HL-60 (cell line): ENCODE measurements around the gene KIRREL1.

Experiments
- DNase-seq, 2 experiments: peaks; one replicate each; pipeline ENCODE4 v3.0.0-alpha.2; 2010 to 2020; ENCODE audit warnings: low read depth in 1 of 2, low spot score in 1 of 2
- H3K27ac ChIP-seq: fragments of 250-450 bp; sonication (Bioruptor Pico); replicated peaks from 2 replicates; pipeline ENCODE4 v1.5.1; 2020; ENCODE audit warnings: mild to moderate bottlenecking, moderate library complexity
- H3K27me3 ChIP-seq: fragments of 250-450 bp; sonication (Bioruptor Pico); 2 replicates; pipeline ENCODE4 v1.5.1; 2021; ENCODE audit warnings: mild to moderate bottlenecking, moderate library complexity; ENCODE audit not compliant: insufficient read depth, poor library complexity, severe bottlenecking
- H3K4me3 ChIP-seq: replicated peaks from 2 replicates; pipeline ENCODE4 v1.5.1; 2011; ENCODE audit warnings: mild to moderate bottlenecking, control low read depth, low read length; ENCODE audit not compliant: insufficient read depth
- GABPA ChIP-seq: IDR thresholded peaks from 2 replicates; pipeline ENCODE4 v1.6.1; 2012; ENCODE audit warnings: low read depth
- POLR2AphosphoS5 ChIP-seq: IDR thresholded peaks from 2 replicates; pipeline ENCODE4 v1.6.1; 2012; ENCODE audit warnings: low read depth
- SPI1 ChIP-seq: IDR thresholded peaks from 2 replicates; pipeline ENCODE4 v1.6.1; 2012; ENCODE audit warnings: low read depth, mild to moderate bottlenecking, borderline replicate concordance
- TF ChIP-seq, protein P1 (sequence below): IDR thresholded peaks from one replicate; pipeline ENCODE4 v1.5.1; 2011; ENCODE audit warnings: low read length, control low read depth, inconsistent platforms; ENCODE audit not compliant: insufficient read depth
- TF ChIP-seq, protein P2 (sequence below): IDR thresholded peaks from 2 replicates; pipeline ENCODE4 v1.6.1; 2012; ENCODE audit warnings: low read depth; ENCODE audit not compliant: insufficient replicate concordance

KIRREL1 gene

DNA sequence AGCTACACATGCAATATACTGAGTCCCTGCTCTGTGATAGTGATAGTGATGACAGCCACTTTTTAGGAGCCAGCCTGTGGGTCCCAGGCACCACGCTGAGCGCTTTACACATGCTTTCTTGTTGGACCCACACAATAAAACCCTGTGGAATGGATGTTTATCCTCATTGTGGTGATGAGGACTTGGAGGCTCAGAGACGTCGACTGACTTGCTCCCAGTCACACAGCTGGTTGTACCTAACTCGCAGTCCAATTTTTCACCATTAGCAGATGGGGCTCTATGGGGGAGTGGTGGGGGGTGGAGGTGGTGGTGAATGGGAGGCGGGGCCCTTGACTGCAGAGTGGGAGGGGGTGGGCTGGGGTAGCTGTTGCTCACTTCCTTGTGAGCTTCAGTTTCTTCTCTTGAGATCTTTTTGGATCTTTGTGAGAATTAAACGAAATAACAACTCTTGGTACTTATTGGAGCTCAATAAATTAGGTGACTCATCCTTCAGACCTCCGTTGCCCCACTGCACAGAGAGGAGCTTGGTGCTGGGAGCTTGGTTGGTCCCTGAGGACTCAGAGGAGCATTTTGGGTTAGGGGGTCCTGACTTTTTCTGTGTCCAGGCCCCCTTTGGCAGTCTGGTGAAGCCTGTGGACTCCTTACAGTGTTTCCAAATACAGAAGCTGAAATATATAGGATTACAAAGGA is 125.4 kb downstream of the KIRREL1 start:
- Histone ChIP-seq H3K27me3 (peaks cover 23% of the 10 kb centered on the region), H3K4me3 (no peak overlapping the region), H3K27ac (no peak overlapping the region)
- DNase-seq: no peak
- TF ChIP-seq SPI1: no peak
- no peak for TF ChIP-seq GABPA
- TF ChIP-seq, protein P1, sequence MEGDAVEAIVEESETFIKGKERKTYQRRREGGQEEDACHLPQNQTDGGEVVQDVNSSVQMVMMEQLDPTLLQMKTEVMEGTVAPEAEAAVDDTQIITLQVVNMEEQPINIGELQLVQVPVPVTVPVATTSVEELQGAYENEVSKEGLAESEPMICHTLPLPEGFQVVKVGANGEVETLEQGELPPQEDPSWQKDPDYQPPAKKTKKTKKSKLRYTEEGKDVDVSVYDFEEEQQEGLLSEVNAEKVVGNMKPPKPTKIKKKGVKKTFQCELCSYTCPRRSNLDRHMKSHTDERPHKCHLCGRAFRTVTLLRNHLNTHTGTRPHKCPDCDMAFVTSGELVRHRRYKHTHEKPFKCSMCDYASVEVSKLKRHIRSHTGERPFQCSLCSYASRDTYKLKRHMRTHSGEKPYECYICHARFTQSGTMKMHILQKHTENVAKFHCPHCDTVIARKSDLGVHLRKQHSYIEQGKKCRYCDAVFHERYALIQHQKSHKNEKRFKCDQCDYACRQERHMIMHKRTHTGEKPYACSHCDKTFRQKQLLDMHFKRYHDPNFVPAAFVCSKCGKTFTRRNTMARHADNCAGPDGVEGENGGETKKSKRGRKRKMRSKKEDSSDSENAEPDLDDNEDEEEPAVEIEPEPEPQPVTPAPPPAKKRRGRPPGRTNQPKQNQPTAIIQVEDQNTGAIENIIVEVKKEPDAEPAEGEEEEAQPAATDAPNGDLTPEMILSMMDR: no peak
- TF ChIP-seq, protein P2, sequence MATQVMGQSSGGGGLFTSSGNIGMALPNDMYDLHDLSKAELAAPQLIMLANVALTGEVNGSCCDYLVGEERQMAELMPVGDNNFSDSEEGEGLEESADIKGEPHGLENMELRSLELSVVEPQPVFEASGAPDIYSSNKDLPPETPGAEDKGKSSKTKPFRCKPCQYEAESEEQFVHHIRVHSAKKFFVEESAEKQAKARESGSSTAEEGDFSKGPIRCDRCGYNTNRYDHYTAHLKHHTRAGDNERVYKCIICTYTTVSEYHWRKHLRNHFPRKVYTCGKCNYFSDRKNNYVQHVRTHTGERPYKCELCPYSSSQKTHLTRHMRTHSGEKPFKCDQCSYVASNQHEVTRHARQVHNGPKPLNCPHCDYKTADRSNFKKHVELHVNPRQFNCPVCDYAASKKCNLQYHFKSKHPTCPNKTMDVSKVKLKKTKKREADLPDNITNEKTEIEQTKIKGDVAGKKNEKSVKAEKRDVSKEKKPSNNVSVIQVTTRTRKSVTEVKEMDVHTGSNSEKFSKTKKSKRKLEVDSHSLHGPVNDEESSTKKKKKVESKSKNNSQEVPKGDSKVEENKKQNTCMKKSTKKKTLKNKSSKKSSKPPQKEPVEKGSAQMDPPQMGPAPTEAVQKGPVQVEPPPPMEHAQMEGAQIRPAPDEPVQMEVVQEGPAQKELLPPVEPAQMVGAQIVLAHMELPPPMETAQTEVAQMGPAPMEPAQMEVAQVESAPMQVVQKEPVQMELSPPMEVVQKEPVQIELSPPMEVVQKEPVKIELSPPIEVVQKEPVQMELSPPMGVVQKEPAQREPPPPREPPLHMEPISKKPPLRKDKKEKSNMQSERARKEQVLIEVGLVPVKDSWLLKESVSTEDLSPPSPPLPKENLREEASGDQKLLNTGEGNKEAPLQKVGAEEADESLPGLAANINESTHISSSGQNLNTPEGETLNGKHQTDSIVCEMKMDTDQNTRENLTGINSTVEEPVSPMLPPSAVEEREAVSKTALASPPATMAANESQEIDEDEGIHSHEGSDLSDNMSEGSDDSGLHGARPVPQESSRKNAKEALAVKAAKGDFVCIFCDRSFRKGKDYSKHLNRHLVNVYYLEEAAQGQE: no peak
- no peak for TF ChIP-seq POLR2AphosphoS5

DNA sequence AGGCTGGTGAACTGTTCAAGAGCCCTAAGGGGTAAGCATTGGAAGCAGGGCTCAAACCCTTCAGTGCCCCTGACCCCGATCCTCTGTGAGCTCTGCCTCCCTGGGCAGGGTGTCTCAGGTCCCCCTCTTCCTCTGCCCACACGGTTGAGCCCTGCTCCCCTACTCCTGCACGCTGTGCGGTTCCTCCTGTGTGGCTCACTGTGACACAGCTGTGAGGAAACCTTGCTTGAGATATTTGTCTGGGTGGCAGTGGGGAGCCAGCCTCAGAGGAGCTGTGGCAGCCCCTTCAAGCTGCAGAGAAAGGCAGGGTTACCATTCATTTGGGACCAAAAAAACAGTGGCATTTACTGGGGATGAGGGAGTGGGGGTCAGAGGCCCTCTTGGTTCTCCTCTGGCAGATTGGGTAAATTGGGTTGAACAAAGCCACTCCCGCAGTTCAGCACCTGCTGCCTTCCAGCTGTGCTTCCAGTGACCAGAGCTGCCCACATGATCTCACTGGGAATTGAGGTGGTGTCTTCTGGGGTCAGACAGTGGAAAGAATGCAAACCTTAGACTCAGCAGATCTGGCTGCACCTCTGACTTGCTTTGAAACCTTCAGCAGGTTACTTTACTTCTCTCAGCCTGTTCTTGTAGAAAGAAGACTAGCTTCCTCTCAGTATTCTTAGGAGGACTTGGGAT is 126.7 kb downstream of the KIRREL1 start:
- peaks cover 17% of the 10 kb centered on the region for H3K27me3 ChIP-seq
- TF ChIP-seq, protein P2: no peak
- TF ChIP-seq GABPA (no peak), SPI1 (no peak), POLR2AphosphoS5 (no peak)
- TF ChIP-seq, protein P1: no peak
- no peak overlapping the region for H3K27ac ChIP-seq
- no peak overlapping the region for H3K4me3 ChIP-seq
- DNase-seq: no peak

DNA sequence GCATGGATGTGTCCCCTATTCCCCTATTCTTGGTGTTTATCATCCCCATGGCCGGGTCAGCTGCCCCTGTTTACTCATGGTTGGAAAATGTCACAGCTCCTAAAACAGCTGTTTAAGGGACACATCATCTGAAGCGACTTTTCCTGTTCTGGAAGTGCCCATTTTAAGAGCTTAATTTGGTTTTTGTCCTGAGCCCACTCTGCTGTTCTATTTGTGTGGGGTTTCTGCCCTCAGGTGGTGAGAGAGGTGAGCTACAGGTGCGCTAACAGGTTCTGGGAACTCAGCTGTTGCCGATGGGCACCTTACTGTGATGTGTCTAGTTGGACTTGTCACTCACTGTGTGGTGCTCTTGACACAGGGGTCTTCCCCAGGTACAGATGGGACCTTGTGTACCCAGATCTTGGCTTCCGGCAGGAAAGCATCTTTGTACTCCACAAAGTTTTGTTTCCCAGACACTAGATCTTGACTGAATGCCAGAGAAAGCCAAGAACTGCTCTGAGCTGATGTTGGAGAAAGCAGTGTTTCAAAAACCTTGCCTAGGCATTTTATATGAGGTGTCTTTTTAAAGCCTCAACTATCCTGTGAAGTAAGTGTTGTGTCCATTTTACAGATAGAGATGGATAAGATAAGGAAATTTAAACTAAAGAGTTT is 128.3 kb downstream of the KIRREL1 start:
- TF ChIP-seq, protein P1: no peak
- no peak for TF ChIP-seq SPI1
- H3K27me3 ChIP-seq: peaks cover 11% of the 10 kb centered on the region

More for the DNA sequence above, 128.3 kb downstream of the KIRREL1 start:
- Histone ChIP-seq H3K27ac (no peak overlapping the region), H3K4me3 (no peak overlapping the region)
- no peak for DNase-seq
